ENCODE measurements around the gene DDX5.

GRCh38 chr17:64502809-64503208 lies 3.3 kb downstream of the DDX5 start:
- no peak for TF ChIP-seq EP300 (IDR thresholded peaks at IDR 0.05)
- no peak for TF ChIP-seq CTCF (IDR thresholded peaks at IDR 0.05)
- TF ChIP-seq POLR2A (IDR thresholded peaks at IDR 0.05) = no peak

All from tibial nerve (tissue), 4 donors.